Measurements from ENCODE around the gene HMGCS2. TPM values are rescaled to one million over a fixed set of nuclear protein-coding genes. Genes with fewer than 3 reads are reported as not detected.

HMGCS2 gene
- polyA plus RNA-seq, 1 of the 3 experiments (the other 2 are of a cell fraction): not detected

DNA sequence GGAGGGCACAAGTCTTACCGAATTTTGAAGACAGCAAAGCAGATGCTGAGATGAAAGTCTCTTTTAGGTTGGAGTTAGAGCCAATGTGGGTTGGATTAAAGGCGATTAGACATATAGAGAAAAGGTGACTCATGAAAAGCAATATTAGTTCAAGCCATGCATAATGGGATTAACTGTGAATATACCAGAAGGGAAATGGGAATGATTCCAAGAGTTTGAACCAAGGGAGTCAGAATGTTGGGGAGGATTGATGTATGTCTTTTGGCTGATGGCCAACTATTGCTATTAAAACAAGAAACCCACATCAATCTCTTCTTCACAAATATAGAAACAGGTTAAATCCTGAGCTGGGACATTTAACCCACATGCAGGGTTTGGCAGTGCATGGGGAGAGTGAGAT, 1.2 kb downstream of the HMGCS2 start:
- no peaks in the 10 kb centered on the region for H3K79me2 ChIP-seq (ENCODE audit: insufficient read depth)
- H3K4me2 ChIP-seq: no peak overlapping the region
- H3K4me3 ChIP-seq (ENCODE audit: low read depth in 2 of 2, low read length in 1 of 2): no peak overlapping the region
- DNase-seq: no peak
- no peaks in the 10 kb centered on the region for H3K36me3 ChIP-seq (replicated peaks in 1 of 2; ENCODE audit: control insufficient read depth in 1 of 2, insufficient read depth in 2 of 2, low read length in 1 of 2)
- ChIA-PET POLR2A (no interaction called here), CTCF (interaction anchor here (0.7 to 4.5 kb wide), 3 partner anchors 10 to 42 kb away, joined by 3 to 22 read pairs (median 7); no protein-coding TSS in a partner anchor)
- WGBS (ENCODE audit: low lambda C conversion rate): 20% methylated on average over 2 of the region's 2 CpGs
- no peaks in the 10 kb centered on the region for H3K27me3 ChIP-seq (ENCODE audit: insufficient read depth)
- no peaks in the 10 kb centered on the region for H3F3A ChIP-seq (replicated peaks; ENCODE audit: insufficient read depth)
- H4K20me1 ChIP-seq (ENCODE audit: insufficient read depth): no peaks in the 10 kb centered on the region
- no peak for TF ChIP-seq NFIC (IDR thresholded peaks at IDR 0.05; ENCODE audit: borderline replicate concordance)
- no peak for TF ChIP-seq GABPA (IDR thresholded peaks at IDR 0.05; ENCODE audit: low read depth)
- no peak for TF ChIP-seq SMC3 (IDR thresholded peaks at IDR 0.05; ENCODE audit: low read depth, low read length)
- no peaks in the 10 kb centered on the region for H3K9me3 ChIP-seq
- no peak overlapping the region for H2AFZ ChIP-seq (ENCODE audit: low read depth)
- H3K9me2 ChIP-seq: no peaks in the 10 kb centered on the region
- H3K9ac ChIP-seq: no peak overlapping the region
- peaks cover 5 to 18% of the 10 kb centered on the region in 2 experiments; a peak in 2 of 4 replicates for H3K4me1 ChIP-seq (ENCODE audit: control insufficient read depth in 1 of 2, insufficient read depth in 2 of 2, low read depth in 1 of 2, low read length in 1 of 2)
- H3K27ac ChIP-seq (ENCODE audit: low read depth in 2 of 2, low read length in 1 of 2): no peak overlapping the region

DNA sequence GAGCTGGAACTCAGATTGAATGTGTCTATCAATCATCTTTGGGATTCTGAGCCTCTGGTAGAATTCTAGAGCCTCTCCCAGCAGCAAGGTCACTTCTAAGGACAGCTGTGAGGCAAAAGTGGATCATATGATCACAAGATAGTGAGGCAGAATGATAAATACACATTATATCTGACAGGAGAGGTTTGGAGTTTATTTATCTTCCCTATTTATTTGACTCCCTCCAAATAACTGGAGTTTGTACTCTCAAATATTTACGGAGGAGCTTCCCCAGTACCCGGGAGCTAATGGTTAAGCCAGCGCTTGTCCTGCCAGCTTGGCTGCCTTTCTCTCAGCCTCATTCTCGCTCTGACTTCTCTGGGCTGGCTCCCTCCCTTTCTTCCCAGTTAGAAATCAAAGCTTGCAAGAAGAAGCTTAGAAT, 2.3 kb downstream of the HMGCS2 start:
- no peaks in the 10 kb centered on the region for H4K20me1 ChIP-seq (ENCODE audit: insufficient read depth)
- no peaks in the 10 kb centered on the region for H3K36me3 ChIP-seq (replicated peaks in 1 of 2; ENCODE audit: control insufficient read depth in 1 of 2, insufficient read depth in 2 of 2, low read length in 1 of 2)
- no peaks in the 10 kb centered on the region for H3K9me3 ChIP-seq
- no peak overlapping the region for H3K4me3 ChIP-seq (ENCODE audit: low read depth in 2 of 2, low read length in 1 of 2)
- no peaks in the 10 kb centered on the region for H3K9me2 ChIP-seq
- no peak overlapping the region for H3K4me2 ChIP-seq
- H3K79me2 ChIP-seq (ENCODE audit: insufficient read depth): no peaks in the 10 kb centered on the region
- no peaks in the 10 kb centered on the region for H3F3A ChIP-seq (replicated peaks; ENCODE audit: insufficient read depth)
- H3K27ac ChIP-seq (ENCODE audit: low read depth in 2 of 2, low read length in 1 of 2): no peak overlapping the region
- ChIA-PET CTCF (interaction anchor here (1.0 to 2.5 kb wide), 3 partner anchors 20 to 43 kb away, joined by 4 to 8 read pairs (median 7); no protein-coding TSS in a partner anchor), POLR2A (no interaction called here)
- H3K27me3 ChIP-seq (ENCODE audit: insufficient read depth): no peaks in the 10 kb centered on the region
- DNase-seq: no peak
- no peak overlapping the region for H2AFZ ChIP-seq (ENCODE audit: low read depth)
- H3K4me1 ChIP-seq (ENCODE audit: control insufficient read depth in 1 of 2, insufficient read depth in 2 of 2, low read depth in 1 of 2, low read length in 1 of 2): peaks cover 3 to 11% of the 10 kb centered on the region in 2 experiments; a peak in 2 of 4 replicates
- no peak overlapping the region for H3K9ac ChIP-seq
- no peak for TF ChIP-seq SMC3 (IDR thresholded peaks at IDR 0.05; ENCODE audit: low read depth, low read length)
- TF ChIP-seq RFX5 (IDR thresholded peaks at IDR 0.05; ENCODE audit: low read length): no peak
- no peak for TF ChIP-seq MEF2A (IDR thresholded peaks at IDR 0.05; ENCODE audit: borderline replicate concordance, low read depth)
- TF ChIP-seq MXI1 (IDR thresholded peaks at IDR 0.05; ENCODE audit: low read depth, low read length): no peak
- TF ChIP-seq FOXJ3 (CRISPR knock-in tag; IDR thresholded peaks at IDR 0.05): no peak
- no peak for TF ChIP-seq TCF12 (IDR thresholded peaks at IDR 0.05)
- TF ChIP-seq, protein P1, sequence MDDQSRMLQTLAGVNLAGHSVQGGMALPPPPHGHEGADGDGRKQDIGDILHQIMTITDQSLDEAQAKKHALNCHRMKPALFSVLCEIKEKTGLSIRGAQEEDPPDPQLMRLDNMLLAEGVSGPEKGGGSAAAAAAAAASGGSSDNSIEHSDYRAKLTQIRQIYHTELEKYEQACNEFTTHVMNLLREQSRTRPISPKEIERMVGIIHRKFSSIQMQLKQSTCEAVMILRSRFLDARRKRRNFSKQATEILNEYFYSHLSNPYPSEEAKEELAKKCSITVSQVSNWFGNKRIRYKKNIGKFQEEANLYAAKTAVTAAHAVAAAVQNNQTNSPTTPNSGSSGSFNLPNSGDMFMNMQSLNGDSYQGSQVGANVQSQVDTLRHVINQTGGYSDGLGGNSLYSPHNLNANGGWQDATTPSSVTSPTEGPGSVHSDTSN (IDR thresholded peaks at IDR 0.05): no peak
- TF ChIP-seq ELF1 (IDR thresholded peaks at IDR 0.05): no peak
- TF ChIP-seq, protein P2, sequence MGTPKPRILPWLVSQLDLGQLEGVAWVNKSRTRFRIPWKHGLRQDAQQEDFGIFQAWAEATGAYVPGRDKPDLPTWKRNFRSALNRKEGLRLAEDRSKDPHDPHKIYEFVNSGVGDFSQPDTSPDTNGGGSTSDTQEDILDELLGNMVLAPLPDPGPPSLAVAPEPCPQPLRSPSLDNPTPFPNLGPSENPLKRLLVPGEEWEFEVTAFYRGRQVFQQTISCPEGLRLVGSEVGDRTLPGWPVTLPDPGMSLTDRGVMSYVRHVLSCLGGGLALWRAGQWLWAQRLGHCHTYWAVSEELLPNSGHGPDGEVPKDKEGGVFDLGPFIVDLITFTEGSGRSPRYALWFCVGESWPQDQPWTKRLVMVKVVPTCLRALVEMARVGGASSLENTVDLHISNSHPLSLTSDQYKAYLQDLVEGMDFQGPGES (IDR thresholded peaks at IDR 0.05; ENCODE audit: low read depth, low read length): no peak
- TF ChIP-seq, protein P3, sequence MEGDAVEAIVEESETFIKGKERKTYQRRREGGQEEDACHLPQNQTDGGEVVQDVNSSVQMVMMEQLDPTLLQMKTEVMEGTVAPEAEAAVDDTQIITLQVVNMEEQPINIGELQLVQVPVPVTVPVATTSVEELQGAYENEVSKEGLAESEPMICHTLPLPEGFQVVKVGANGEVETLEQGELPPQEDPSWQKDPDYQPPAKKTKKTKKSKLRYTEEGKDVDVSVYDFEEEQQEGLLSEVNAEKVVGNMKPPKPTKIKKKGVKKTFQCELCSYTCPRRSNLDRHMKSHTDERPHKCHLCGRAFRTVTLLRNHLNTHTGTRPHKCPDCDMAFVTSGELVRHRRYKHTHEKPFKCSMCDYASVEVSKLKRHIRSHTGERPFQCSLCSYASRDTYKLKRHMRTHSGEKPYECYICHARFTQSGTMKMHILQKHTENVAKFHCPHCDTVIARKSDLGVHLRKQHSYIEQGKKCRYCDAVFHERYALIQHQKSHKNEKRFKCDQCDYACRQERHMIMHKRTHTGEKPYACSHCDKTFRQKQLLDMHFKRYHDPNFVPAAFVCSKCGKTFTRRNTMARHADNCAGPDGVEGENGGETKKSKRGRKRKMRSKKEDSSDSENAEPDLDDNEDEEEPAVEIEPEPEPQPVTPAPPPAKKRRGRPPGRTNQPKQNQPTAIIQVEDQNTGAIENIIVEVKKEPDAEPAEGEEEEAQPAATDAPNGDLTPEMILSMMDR (IDR thresholded peaks at IDR 0.05): no peak
- TF ChIP-seq NFIC (IDR thresholded peaks at IDR 0.05; ENCODE audit: borderline replicate concordance): no peak
- TF ChIP-seq, protein P4, sequence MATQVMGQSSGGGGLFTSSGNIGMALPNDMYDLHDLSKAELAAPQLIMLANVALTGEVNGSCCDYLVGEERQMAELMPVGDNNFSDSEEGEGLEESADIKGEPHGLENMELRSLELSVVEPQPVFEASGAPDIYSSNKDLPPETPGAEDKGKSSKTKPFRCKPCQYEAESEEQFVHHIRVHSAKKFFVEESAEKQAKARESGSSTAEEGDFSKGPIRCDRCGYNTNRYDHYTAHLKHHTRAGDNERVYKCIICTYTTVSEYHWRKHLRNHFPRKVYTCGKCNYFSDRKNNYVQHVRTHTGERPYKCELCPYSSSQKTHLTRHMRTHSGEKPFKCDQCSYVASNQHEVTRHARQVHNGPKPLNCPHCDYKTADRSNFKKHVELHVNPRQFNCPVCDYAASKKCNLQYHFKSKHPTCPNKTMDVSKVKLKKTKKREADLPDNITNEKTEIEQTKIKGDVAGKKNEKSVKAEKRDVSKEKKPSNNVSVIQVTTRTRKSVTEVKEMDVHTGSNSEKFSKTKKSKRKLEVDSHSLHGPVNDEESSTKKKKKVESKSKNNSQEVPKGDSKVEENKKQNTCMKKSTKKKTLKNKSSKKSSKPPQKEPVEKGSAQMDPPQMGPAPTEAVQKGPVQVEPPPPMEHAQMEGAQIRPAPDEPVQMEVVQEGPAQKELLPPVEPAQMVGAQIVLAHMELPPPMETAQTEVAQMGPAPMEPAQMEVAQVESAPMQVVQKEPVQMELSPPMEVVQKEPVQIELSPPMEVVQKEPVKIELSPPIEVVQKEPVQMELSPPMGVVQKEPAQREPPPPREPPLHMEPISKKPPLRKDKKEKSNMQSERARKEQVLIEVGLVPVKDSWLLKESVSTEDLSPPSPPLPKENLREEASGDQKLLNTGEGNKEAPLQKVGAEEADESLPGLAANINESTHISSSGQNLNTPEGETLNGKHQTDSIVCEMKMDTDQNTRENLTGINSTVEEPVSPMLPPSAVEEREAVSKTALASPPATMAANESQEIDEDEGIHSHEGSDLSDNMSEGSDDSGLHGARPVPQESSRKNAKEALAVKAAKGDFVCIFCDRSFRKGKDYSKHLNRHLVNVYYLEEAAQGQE (IDR thresholded peaks at IDR 0.05; ENCODE audit: low read depth, low read length): no peak
- TF ChIP-seq YY1 (IDR thresholded peaks at IDR 0.05; ENCODE audit: low read depth): no peak
- no peak for TF ChIP-seq FOXM1 (IDR thresholded peaks at IDR 0.05; ENCODE audit: low read depth)
- no peak for TF ChIP-seq NRF1 (IDR thresholded peaks at IDR 0.05; ENCODE audit: low read depth, low read length)
- TF ChIP-seq EZH2phosphoT487 (IDR thresholded peaks at IDR 0.05; ENCODE audit: borderline replicate concordance, low read depth): no peak
- TF ChIP-seq, protein P5, sequence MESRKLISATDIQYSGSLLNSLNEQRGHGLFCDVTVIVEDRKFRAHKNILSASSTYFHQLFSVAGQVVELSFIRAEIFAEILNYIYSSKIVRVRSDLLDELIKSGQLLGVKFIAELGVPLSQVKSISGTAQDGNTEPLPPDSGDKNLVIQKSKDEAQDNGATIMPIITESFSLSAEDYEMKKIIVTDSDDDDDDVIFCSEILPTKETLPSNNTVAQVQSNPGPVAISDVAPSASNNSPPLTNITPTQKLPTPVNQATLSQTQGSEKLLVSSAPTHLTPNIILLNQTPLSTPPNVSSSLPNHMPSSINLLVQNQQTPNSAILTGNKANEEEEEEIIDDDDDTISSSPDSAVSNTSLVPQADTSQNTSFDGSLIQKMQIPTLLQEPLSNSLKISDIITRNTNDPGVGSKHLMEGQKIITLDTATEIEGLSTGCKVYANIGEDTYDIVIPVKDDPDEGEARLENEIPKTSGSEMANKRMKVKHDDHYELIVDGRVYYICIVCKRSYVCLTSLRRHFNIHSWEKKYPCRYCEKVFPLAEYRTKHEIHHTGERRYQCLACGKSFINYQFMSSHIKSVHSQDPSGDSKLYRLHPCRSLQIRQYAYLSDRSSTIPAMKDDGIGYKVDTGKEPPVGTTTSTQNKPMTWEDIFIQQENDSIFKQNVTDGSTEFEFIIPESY (IDR thresholded peaks at IDR 0.05; ENCODE audit: borderline replicate concordance, low read depth): no peak
- TF ChIP-seq RXRA (IDR thresholded peaks at IDR 0.05; ENCODE audit: borderline replicate concordance, low read depth): no peak
- 67% methylated on average over 4 of the region's 4 CpGs for WGBS (ENCODE audit: low lambda C conversion rate)

All from SK-N-SH (cell line).